ENCODE data around the gene KNOP1. TPM values are rescaled to one million over a fixed set of nuclear protein-coding genes. Genes with fewer than 3 reads are reported as not detected.

Gene KNOP1
- total and polyA plus RNA-seq, 2 of the 13 experiments (the other 11 are each of a cell fraction or from before 2014, with no cell fraction given): 21.2 to 57.5 TPM

GRCh38 chr16:19696328-19696727 is 21.7 kb downstream of the KNOP1 start:
- ATAC-seq: no peak
- ChIA-PET CTCF (ENCODE audit: low intra/inter-chr PET ratio, low total read pairs) (no interaction called here), POLR2A (no interaction called here)
- no peak overlapping the region for H3K9ac ChIP-seq (ENCODE audit: insufficient read depth, low read depth, low read length)
- no peaks in the 10 kb centered on the region for H3K9me3 ChIP-seq (ENCODE audit: low read length)
- H4K20me1 ChIP-seq (ENCODE audit: insufficient read depth, low read length): peaks cover 4% of the 10 kb centered on the region; the same call in 1 of the 2 replicates
- H2AFZ ChIP-seq (ENCODE audit: low read length): no peak overlapping the region
- H3K36me3 ChIP-seq (replicated peaks in 1 of 2; ENCODE audit: control insufficient read depth in 1 of 2, insufficient read depth in 2 of 2, low read length in 2 of 2): peaks cover 2 to 10% of the 10 kb centered on the region in 2 experiments; a peak in 3 of 5 replicates
- H3K4me3 ChIP-seq (replicated peaks in 1 of 3; ENCODE audit: insufficient read depth in 1 of 3, low read depth in 2 of 3, low read length in 3 of 3): no peak overlapping the region
- H3K27ac ChIP-seq (ENCODE audit: extremely low read length, insufficient read depth, low read length): no peak overlapping the region
- H3K27me3 ChIP-seq (ENCODE audit: control insufficient read depth in 1 of 2, insufficient read depth in 2 of 2, low read length in 2 of 2): no peaks in the 10 kb centered on the region
- no TSS peak for BruUV-seq (replicated peaks)
- in situ Hi-C loops (cut with HindIII; ENCODE audit: extremely low pct_ligation_motif_present, low pct_unique_long_range_greater_than_20kb): no loop called here
- no peaks in the 10 kb centered on the region for H3K79me2 ChIP-seq (ENCODE audit: insufficient read depth, low read length)
- DNase-seq (ENCODE audit: low spot score): no peak
- 86% methylated on average over 9 of the region's 10 CpGs for WGBS (ENCODE audit: low lambda C conversion rate)
- intact Hi-C loops (cut with micrococcal nuclease; ENCODE audit: unreplicated experiment): no loop called here
- no peak for FAIRE-seq
- no peak overlapping the region for H3K4me2 ChIP-seq (ENCODE audit: low read depth, low read length)
- peaks cover 19% of the 10 kb centered on the region for H3K4me1 ChIP-seq (ENCODE audit: insufficient read depth, low read length)
- TF ChIP-seq ZSCAN30 (CRISPR knock-in tag; IDR thresholded peaks at IDR 0.05): no peak
- TF ChIP-seq PLRG1 (conservative IDR thresholded peaks at IDR 0.05): no peak
- TF ChIP-seq KAT8 (CRISPR knock-in tag; IDR thresholded peaks at IDR 0.05): no peak
- no peak for TF ChIP-seq ZNF674 (CRISPR knock-in tag; IDR thresholded peaks at IDR 0.05; ENCODE audit: low read depth)
- TF ChIP-seq MYPOP (CRISPR knock-in tag; IDR thresholded peaks at IDR 0.05): no peak
- no peak for TF ChIP-seq ZNF18 (CRISPR knock-in tag; IDR thresholded peaks at IDR 0.05; ENCODE audit: insufficient replicate concordance)
- no peak for TF ChIP-seq RAD21 (CRISPR knock-in tag; IDR thresholded peaks at IDR 0.05)

Data from HepG2 (cell line).